Esophagus muscularis mucosa (tissue), 4 donors: Measurements from ENCODE around the gene TNNT2. TPM values are rescaled to one million over a fixed set of nuclear protein-coding genes. Genes with fewer than 3 reads are reported as not detected.

Experiments
- DNase-seq: peaks from one replicate; pipeline ENCODE4 v3.0.0-alpha.2; 2017; ENCODE audit errors: extremely low spot score
- H3K27ac ChIP-seq, 4 donors: fragments of 200-600 bp; sonication (generic); replicated peaks in 1 of 4; 1 replicate in 3 of 4; 2 replicates in 1 of 4; pipeline ENCODE4 v1.5.1; 2016 to 2019; ENCODE audit warnings: mild to moderate bottlenecking in 1 of 4
- H3K27me3 ChIP-seq, 4 donors: fragments of 200-600 bp; sonication (generic); one replicate each; pipeline versions ENCODE4 v1.5.1 to v1.6.0; 2016 to 2019
- H3K36me3 ChIP-seq, 4 donors: fragments of 200-600 bp; sonication (generic); one replicate each; pipeline ENCODE4 v1.5.1; 2016 to 2019
- H3K4me1 ChIP-seq, 4 donors: fragments of 200-600 bp; sonication (generic); one replicate each; pipeline ENCODE4 v1.5.1; 2016 to 2019
- H3K4me3 ChIP-seq, 4 donors: fragments of 200-600 bp; sonication (generic); 1 replicate in 2 of 4; 2 replicates in 2 of 4; pipeline ENCODE4 v1.5.1; 2016 to 2019; ENCODE audit warnings: mild to moderate bottlenecking in 4 of 4, moderate library complexity in 1 of 4
- H3K9me3 ChIP-seq, 4 donors: fragments of 200-600 bp; sonication (generic); 1 replicate in 3 of 4; 2 replicates in 1 of 4; pipeline ENCODE4 v1.5.1; 2016 to 2019
- CTCF ChIP-seq, 3 experiments: fragments of 200-600 bp in 2 of 3; fragments of 450-650 bp in 1 of 3; sonication (generic) in 2 of 3; IDR thresholded peaks; one replicate each; pipeline ENCODE4 v1.5.1; 2017 to 2019; ENCODE audit warnings: antibody characterized with exemption in 3 of 3, mild to moderate bottlenecking in 2 of 3, moderate library complexity in 1 of 3
- EP300 ChIP-seq: sonication (generic); formaldehyde crosslinking; IDR thresholded peaks from one replicate; pipeline ENCODE4 v1.6.1; 2017; ENCODE audit warnings: antibody characterized with exemption
- POLR2A ChIP-seq: fragments of 450-650 bp; IDR thresholded peaks from one replicate; pipeline ENCODE4 v1.6.1; 2017; ENCODE audit warnings: antibody characterized with exemption, moderate library complexity, mild to moderate bottlenecking, low read depth
- POLR2AphosphoS5 ChIP-seq, 2 donors: sonication (generic); formaldehyde crosslinking; IDR thresholded peaks; one replicate each; pipeline ENCODE4 v1.6.1; 2017; ENCODE audit warnings: antibody characterized with exemption in 2 of 2
- WGBS: methylation state at CpG from one replicate; pipeline ENCODE4 v1.1.5; 2018; 5-methylcytosine and 5-hydroxymethylcytosine counted together
- intact Hi-C: fragments of 100-400 bp; cut with DNase I; formaldehyde crosslinking; loops from one replicate; pipeline ENCODE4 v1.15.1; 2023
- total RNA-seq, 4 donors: library from RNA; depleted of rRNA; stranded (reverse); fragments of >200 nt; gene quantifications; one replicate each; pipeline versions ENCODE4 v1.1.0 to v1.2.1, GENCODE V29; 2016

Gene TNNT2
- total RNA-seq, 4 donors from 2014 or later = 0.83 to 2.0 TPM; not detected in 2

- TF ChIP-seq POLR2AphosphoS5 (IDR thresholded peaks at IDR 0.05) (no peak), CTCF (IDR thresholded peaks at IDR 0.05) (peak in 2 of 3 experiments; percentile 15 to 40), EP300 (no peak), POLR2A (no peak)
- WGBS = 27% methylated on average over 5 of the region's 6 CpGs
- H3K9me3 ChIP-seq = no peaks in the 10 kb centered on the region
- no peak overlapping the region for H3K4me3 ChIP-seq
- H3K4me1 ChIP-seq = peaks cover 0 to 4% (median 0%) of the 10 kb centered on the region in 4 donors
- no peak for DNase-seq
- H3K27ac ChIP-seq = no peak overlapping the region
- intact Hi-C loops = no loop called here
- H3K27me3 ChIP-seq = peaks cover 0 to 43% (median 0%) of the 10 kb centered on the region in 4 donors
- H3K36me3 ChIP-seq = no peaks in the 10 kb centered on the region
Measured at GRCh38 chr1:201348211-201348566, 29.3 kb downstream of the TNNT2 start.

GRCh38 chr1:201347498-201348210, 29.8 kb downstream of the TNNT2 start:
- Histone ChIP-seq H3K27ac (no peak overlapping the region), H3K4me1 (peaks cover 0 to 4% (median 0%) of the 10 kb centered on the region in 4 donors), H3K9me3 (no peaks in the 10 kb centered on the region), H3K4me3 (no peak overlapping the region), H3K27me3 (peaks cover 0 to 37% (median 0%) of the 10 kb centered on the region in 4 donors), H3K36me3 (no peaks in the 10 kb centered on the region)
- intact Hi-C loops = no loop called here
- no peak for DNase-seq
- 36% methylated on average over 7 of the region's 7 CpGs for WGBS
- TF ChIP-seq EP300 = no peak
- TF ChIP-seq CTCF (IDR thresholded peaks at IDR 0.05) = no peak
- TF ChIP-seq POLR2A = no peak
- no peak for TF ChIP-seq POLR2AphosphoS5 (IDR thresholded peaks at IDR 0.05)

GRCh38 chr1:201346987-201347386, 30.5 kb downstream of the TNNT2 start:
- WGBS = 41% methylated on average over 2 of the region's 2 CpGs
- Histone ChIP-seq H3K4me3 (no peak overlapping the region), H3K27me3 (peaks cover 0 to 37% (median 0%) of the 10 kb centered on the region in 4 donors)

GRCh38 chr1:201346337-201346939, 31.0 kb downstream of the TNNT2 start:
- intact Hi-C loops = no loop called here
- H3K4me1 ChIP-seq = peaks cover 0 to 4% (median 0%) of the 10 kb centered on the region in 4 donors
- TF ChIP-seq POLR2AphosphoS5 (IDR thresholded peaks at IDR 0.05) (peak in 1 of 2 donors; percentile 8), CTCF (IDR thresholded peaks at IDR 0.05) (peak; percentile 34 to 50 (median 39)), POLR2A (no peak), EP300 (no peak)
- H3K27me3 ChIP-seq = peaks cover 0 to 37% (median 0%) of the 10 kb centered on the region in 4 donors
- no peak overlapping the region for H3K4me3 ChIP-seq
- no peaks in the 10 kb centered on the region for H3K36me3 ChIP-seq
- H3K27ac ChIP-seq = no peak overlapping the region
- peaks cover 0 to 10% (median 3%) of the 10 kb centered on the region in 4 donors for H3K9me3 ChIP-seq
- WGBS = 40% methylated on average over 3 of the region's 5 CpGs
- DNase-seq = no peak

More at GRCh38 chr1:201346987-201347386, 30.5 kb downstream of the TNNT2 start:
- intact Hi-C loops = no loop called here
- no peak overlapping the region for H3K27ac ChIP-seq
- H3K4me1 ChIP-seq = peaks cover 0 to 4% (median 0%) of the 10 kb centered on the region in 4 donors
- no peak for TF ChIP-seq CTCF (IDR thresholded peaks at IDR 0.05)
- no peak for TF ChIP-seq POLR2A
- no peak for TF ChIP-seq POLR2AphosphoS5 (IDR thresholded peaks at IDR 0.05)
- no peak for TF ChIP-seq EP300
- H3K9me3 ChIP-seq = peaks cover 0 to 4% (median under 1%) of the 10 kb centered on the region in 4 donors
- no peak for DNase-seq
- no peaks in the 10 kb centered on the region for H3K36me3 ChIP-seq
